Endothelial cell of umbilical vein (primary cell): ENCODE results near the gene EPN2. TPM values are rescaled to one million over a fixed set of nuclear protein-coding genes. Genes with fewer than 3 reads are reported as not detected.

Source experiments
- BruUV-seq: library from RNA; stranded (reverse); fragments of 400-500 nt; replicated peaks from 2 replicates; lab custom pipeline; 2021; lab: Mats Ljungman, UMichigan
- CTCF ChIA-PET: fragments of 300-600, 350-600 bp; sonication (Branson Sonifier 250); formaldehyde crosslinking; loops from one replicate; lab custom pipeline; 2021; ENCODE audit warnings: antibody characterized with exemption, inconsistent platforms; lab: Charles Lee
- POLR2A ChIA-PET: fragments of 300-600, 350-600 bp; sonication (Branson Sonifier 250); formaldehyde crosslinking; loops from one replicate; lab custom pipeline; 2021; ENCODE audit warnings: antibody characterized with exemption, inconsistent platforms; lab: Charles Lee
- DNase-seq: peaks from one replicate; pipeline ENCODE4 v3.0.0-alpha.2; 2011; ENCODE audit warnings: low read depth, low spot score
- FAIRE-seq: peaks from 2 replicates; lab custom pipeline; 2011; peaks lifted over from hg19 to GRCh38; lab: Jason Lieb, UNC
- H2AFZ ChIP-seq: 2 replicates; pipeline ENCODE4 v1.6.0; 2012; ENCODE audit warnings: low read depth, low read length, control low read depth, inconsistent platforms
- H3K27ac ChIP-seq: 2 replicates; pipeline ENCODE4 v1.5.1; 2011; ENCODE audit warnings: low read depth, mild to moderate bottlenecking, control low read depth, low read length, moderate library complexity; ENCODE audit not compliant: insufficient read depth
- H3K27me3 ChIP-seq, 2 experiments: 2 replicates each; pipeline versions ENCODE4 v1.6.0 to v1.6.1; 2011; ENCODE audit warnings: low read length in 2 of 2, mixed read lengths in 1 of 2; ENCODE audit not compliant: control insufficient read depth in 2 of 2, insufficient read depth in 2 of 2
- H3K36me3 ChIP-seq, 2 experiments: 2 replicates in 1 of 2; 3 replicates in 1 of 2; pipeline ENCODE4 v1.5.1; 2011; ENCODE audit warnings: low read length in 2 of 2, mild to moderate bottlenecking in 1 of 2, moderate library complexity in 1 of 2; ENCODE audit not compliant: control insufficient read depth in 2 of 2, insufficient read depth in 2 of 2; ENCODE audit errors: extremely low read depth in 1 of 2
- H3K4me1 ChIP-seq: 3 replicates; pipeline ENCODE4 v1.5.1; 2011; ENCODE audit warnings: mild to moderate bottlenecking, low read length; ENCODE audit not compliant: control insufficient read depth, insufficient read depth; ENCODE audit errors: extremely low read depth
- H3K4me2 ChIP-seq: 2 replicates; pipeline ENCODE4 v1.6.1; 2011; ENCODE audit warnings: low read length, control low read depth, mixed read lengths; ENCODE audit not compliant: insufficient read depth
- H3K4me3 ChIP-seq, 3 experiments: fragments of 200-600 bp in 1 of 3; sonication (generic), shearing (Covaris generic) in 1 of 3; replicated peaks in 1 of 3; 2 replicates each; pipeline ENCODE4 v1.5.1; 2011 to 2016; ENCODE audit warnings: control low read depth in 3 of 3, low read length in 3 of 3, mild to moderate bottlenecking in 2 of 3, inconsistent platforms in 1 of 3, low read depth in 1 of 3, moderate library complexity in 1 of 3; ENCODE audit not compliant: insufficient read depth in 1 of 3
- H3K79me2 ChIP-seq: 2 replicates; pipeline ENCODE4 v1.6.0; 2012; ENCODE audit warnings: low read length, inconsistent platforms; ENCODE audit not compliant: control insufficient read depth, insufficient read depth
- H3K9ac ChIP-seq: replicated peaks from 2 replicates; pipeline ENCODE3; 2011; ENCODE audit warnings: low read length, control low read depth; ENCODE audit not compliant: insufficient read depth; ENCODE audit errors: extremely low read depth
- H3K9me1 ChIP-seq: replicated peaks from 3 replicates; pipeline ENCODE4 v1.6.0; 2011; ENCODE audit warnings: mild to moderate bottlenecking, low read length; ENCODE audit not compliant: control insufficient read depth, insufficient read depth; ENCODE audit errors: extremely low read depth
- H3K9me3 ChIP-seq: replicated peaks from 2 replicates; pipeline ENCODE4 v1.5.1; 2012; ENCODE audit warnings: low read length, inconsistent platforms; ENCODE audit not compliant: control insufficient read depth, insufficient read depth
- H4K20me1 ChIP-seq: replicated peaks from 2 replicates; pipeline ENCODE3; 2011; ENCODE audit warnings: mild to moderate bottlenecking, low read length; ENCODE audit not compliant: control insufficient read depth, insufficient read depth; ENCODE audit errors: extremely low read depth
- GATA2 ChIP-seq: IDR thresholded peaks from 2 replicates; pipeline ENCODE4 v1.7.0; 2011; ENCODE audit warnings: low read depth, mild to moderate bottlenecking, moderate library complexity, mixed read lengths, low read length; ENCODE audit not compliant: insufficient read length, insufficient read depth
- JUN ChIP-seq: IDR thresholded peaks from 2 replicates; pipeline ENCODE4 v1.6.1; 2011; ENCODE audit warnings: borderline replicate concordance, low read depth; ENCODE audit not compliant: insufficient read length, insufficient read depth
- POLR2A ChIP-seq: IDR thresholded peaks from 2 replicates; pipeline ENCODE4 v1.6.1; 2012; ENCODE audit warnings: low read depth, mild to moderate bottlenecking, control low read depth, low read length
- POLR2AphosphoS5 ChIP-seq: IDR thresholded peaks from 2 replicates; pipeline ENCODE4 v1.6.1; 2012; ENCODE audit warnings: low read depth, mild to moderate bottlenecking, control low read depth, low read length, moderate library complexity; ENCODE audit not compliant: insufficient read depth
- dilution Hi-C: fragments of 300-500 bp; cut with MboI; formaldehyde crosslinking; loops from one replicate; pipeline ENCODE4 v1.15.0; 2019; ENCODE audit warnings: low sequenced_read_pairs; ENCODE audit not compliant: extremely low pct_ligation_motif_present
- intact Hi-C: fragments of 100-400 bp; cut with micrococcal nuclease; formaldehyde crosslinking; loops from one replicate; pipeline ENCODE4 v1.10.0; 2022
- polyA plus RNA-seq, 4 experiments: library from polyadenylated mRNA; depleted of rRNA in 3 of 4; stranded (reverse) in 3 of 4; unstranded in 1 of 4; fragments of >200 nt; gene quantifications; 2 replicates each; pipeline versions ENCODE4 v1.2.1 to v1.2.3, GENCODE V29; 2011 to 2012; ENCODE audit warnings: missing spikeins in 1 of 4
- total RNA-seq: library from RNA; stranded (reverse); gene quantifications from 2 replicates; pipeline ENCODE4 v1.2.3, GENCODE V29; 2021

The EPN2 gene
- total and polyA plus RNA-seq, 2 donors (not counting 3 experiments of a cell fraction or from before 2014, with no cell fraction given): 40.3 to 70.5 TPM

- DNase-seq (no peak), FAIRE-seq (peak; percentile 15)
- Histone ChIP-seq H3K9ac (no peak overlapping the region), H3K27ac (no peak overlapping the region), H3K4me2 (no peak overlapping the region), H2AFZ (no peak overlapping the region), H3K36me3 (peaks cover 4 to 6% of the 10 kb centered on the region in 2 experiments), H3K4me3 (no peak overlapping the region), H3K9me1 (no peaks in the 10 kb centered on the region), H3K79me2 (peaks cover 11% of the 10 kb centered on the region), H3K9me3 (no peaks in the 10 kb centered on the region), H4K20me1 (no peaks in the 10 kb centered on the region), H3K27me3 (no peaks in the 10 kb centered on the region), H3K4me1 (peaks cover 23% of the 10 kb centered on the region)
- dilution Hi-C loops (no loop called here), intact Hi-C loops (no loop called here)
- POLR2A ChIA-PET: no interaction called here
- TF ChIP-seq POLR2A: no peak
- TF ChIP-seq GATA2: peak; percentile 19
- no peak for TF ChIP-seq JUN
- BruUV-seq: no TSS peak
- CTCF ChIA-PET: no interaction called here
Observed at GRCh38 chr17:19305256-19305655, 68.1 kb downstream of the EPN2 start.

GRCh38 chr17:19305761-19306159, 68.6 kb downstream of the EPN2 start:
- H3K4me3 ChIP-seq: no peak overlapping the region
- ChIA-PET POLR2A (no interaction called here), CTCF (interaction anchor here (0.6 to 0.9 kb wide), 3 partner anchors 11 to 244 kb away, joined by 3 read pairs; partner anchors contain the start of gene B9D1)
- H3K9me1 ChIP-seq: no peaks in the 10 kb centered on the region
- intact Hi-C loops: no loop called here
- dilution Hi-C loops: no loop called here
- FAIRE-seq: no peak
- no peaks in the 10 kb centered on the region for H3K9me3 ChIP-seq
- no peak overlapping the region for H3K4me2 ChIP-seq
- H3K36me3 ChIP-seq: peaks cover 4 to 5% of the 10 kb centered on the region in 2 experiments
- H3K27ac ChIP-seq: no peak overlapping the region
- peaks cover 24% of the 10 kb centered on the region for H3K4me1 ChIP-seq
- H3K27me3 ChIP-seq: no peaks in the 10 kb centered on the region
- no peak overlapping the region for H2AFZ ChIP-seq
- DNase-seq: no peak
- H3K9ac ChIP-seq: no peak overlapping the region
- H3K79me2 ChIP-seq: peaks cover 11% of the 10 kb centered on the region
- TF ChIP-seq POLR2AphosphoS5: no peak
- TF ChIP-seq GATA2: peak; percentile 1
- no peak for TF ChIP-seq JUN
- no peaks in the 10 kb centered on the region for H4K20me1 ChIP-seq
- no TSS peak for BruUV-seq
